Skeletal muscle cell (primary cell): Measurements from ENCODE around the gene MMP17.
A peak's percentile ranks its signal among the peaks of the same experiment; 100 is the strongest.

ENCODE experiments used
- DNase-seq: peaks from one replicate; pipeline ENCODE4 v3.0.0-alpha.2; 2010; ENCODE audit warnings: low read depth
- H3K4me3 ChIP-seq: 2 replicates; pipeline ENCODE4 v1.5.1; 2011; ENCODE audit warnings: low read depth, mild to moderate bottlenecking, control low read depth, low read length, moderate library complexity

Gene MMP17

DNA sequence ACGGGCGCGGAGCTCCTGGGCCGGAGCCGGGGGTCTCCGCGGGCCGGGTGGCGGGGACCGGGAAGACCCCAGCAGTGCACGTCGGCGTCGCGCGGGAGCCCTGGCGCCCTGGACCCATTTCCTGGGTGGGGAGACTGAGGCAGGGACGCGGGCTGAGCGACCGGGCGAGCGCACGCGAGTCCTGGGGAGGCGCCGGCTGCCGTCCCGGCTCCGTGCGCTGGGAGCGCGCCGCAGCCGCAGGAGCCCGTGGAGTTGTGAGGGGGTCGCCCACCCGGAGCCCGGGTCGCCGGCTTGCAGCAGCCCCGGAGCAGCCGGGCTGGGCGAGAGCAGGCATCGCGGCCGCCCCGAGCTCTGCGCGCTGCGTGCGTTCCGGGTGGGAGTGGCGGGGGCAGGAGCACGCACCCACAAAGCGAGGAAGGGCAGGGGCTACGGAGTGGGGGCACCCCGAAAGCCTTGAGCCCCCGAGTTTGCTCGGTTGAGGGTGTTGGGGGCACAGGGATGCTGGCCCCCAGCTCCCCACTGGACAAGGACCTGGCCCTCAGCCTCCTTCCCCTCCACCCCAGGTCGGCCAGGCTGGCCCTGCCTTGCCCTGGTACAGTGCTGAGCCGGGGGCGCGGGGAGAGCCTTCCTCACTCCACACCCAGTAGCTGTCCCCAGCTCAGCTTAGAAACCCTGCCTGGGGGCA lies 620 bp downstream of the MMP17 start:
- DNase-seq, result no peak
- peak overlapping the region; percentile 59 for H3K4me3 ChIP-seq

DNA sequence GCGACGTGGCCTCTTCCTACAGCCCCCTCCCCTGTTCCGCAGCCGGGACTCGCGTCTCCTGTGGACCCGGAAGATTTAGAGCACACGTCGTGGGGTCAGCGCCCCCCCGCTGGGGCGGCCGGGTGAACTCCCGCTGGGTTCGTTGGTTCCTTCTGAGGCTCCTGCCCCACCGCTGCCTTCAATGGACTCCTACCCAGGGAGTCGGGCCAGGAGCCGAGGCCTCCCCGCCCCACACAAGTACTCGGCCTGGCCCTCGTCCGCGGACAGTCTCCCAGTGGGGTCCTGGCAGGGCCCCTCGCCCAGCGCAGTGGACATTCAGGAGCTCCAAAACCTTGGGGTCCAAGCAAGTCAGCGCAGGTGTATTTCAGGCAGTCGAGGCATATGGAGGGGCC lies 1.2 kb downstream of the MMP17 start:
- peak overlapping the region; percentile 59 for H3K4me3 ChIP-seq
- DNase-seq, result no peak

DNA sequence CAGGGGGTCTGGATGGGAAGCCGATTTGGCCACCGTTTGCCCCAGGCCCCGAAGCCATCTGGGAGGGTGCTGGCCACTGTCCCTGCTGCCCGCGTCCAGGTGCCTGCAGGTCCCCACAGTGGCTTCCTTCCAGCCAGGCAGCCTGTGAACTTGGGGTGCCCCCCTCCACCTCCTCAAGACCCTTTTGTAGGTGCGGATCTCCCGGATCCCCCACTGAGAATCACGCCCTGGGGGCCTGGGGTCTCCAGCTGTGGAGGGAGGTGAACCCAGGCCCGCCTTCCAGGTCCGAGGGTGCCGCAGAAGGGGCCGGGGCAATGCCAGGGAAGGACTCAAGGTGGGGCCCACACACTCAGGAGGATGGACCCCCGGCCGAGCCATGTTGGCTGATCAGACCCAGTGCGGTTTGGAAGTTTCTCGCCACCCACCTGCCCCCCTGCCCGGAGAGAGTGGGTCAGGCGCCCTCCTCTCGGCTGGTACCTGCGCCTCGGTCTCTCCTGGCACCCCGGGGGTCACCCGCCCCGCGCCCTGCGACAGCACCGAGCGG lies 1.7 kb downstream of the MMP17 start:
- peak overlapping the region; percentile 59 for H3K4me3 ChIP-seq
- no peak for DNase-seq

DNA sequence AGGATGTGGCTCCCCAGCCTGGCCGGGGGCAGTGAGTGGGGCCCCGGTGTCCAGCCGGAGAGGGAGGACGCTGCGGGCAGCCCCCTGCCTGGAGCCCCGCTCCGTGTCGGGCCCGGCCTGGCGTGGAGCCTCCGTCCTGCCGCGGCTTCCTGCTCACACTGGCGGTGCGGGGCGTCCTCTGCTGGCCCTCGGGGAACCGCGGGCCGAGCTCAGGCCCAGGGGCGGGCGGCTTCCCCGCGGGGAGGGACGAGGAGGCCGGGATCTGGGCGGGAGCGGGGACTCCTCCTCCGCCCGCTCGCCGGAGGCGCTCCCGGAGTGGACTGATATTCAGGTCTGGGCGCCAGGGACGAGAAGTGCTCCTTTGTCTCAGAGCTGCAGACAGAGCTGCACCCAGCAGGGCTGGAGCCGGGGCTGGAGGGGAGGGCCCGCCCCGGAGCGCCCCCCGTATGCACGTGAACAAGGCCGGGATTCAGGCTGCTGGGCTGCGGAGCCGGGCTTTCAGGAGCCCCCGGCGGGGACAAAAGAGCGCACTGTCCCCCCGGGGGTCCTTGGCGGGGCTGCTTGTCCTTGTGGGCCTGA lies 2.2 kb downstream of the MMP17 start:
- peak overlapping the region; percentile 59 for H3K4me3 ChIP-seq
- DNase-seq, result peak; percentile 57

DNA sequence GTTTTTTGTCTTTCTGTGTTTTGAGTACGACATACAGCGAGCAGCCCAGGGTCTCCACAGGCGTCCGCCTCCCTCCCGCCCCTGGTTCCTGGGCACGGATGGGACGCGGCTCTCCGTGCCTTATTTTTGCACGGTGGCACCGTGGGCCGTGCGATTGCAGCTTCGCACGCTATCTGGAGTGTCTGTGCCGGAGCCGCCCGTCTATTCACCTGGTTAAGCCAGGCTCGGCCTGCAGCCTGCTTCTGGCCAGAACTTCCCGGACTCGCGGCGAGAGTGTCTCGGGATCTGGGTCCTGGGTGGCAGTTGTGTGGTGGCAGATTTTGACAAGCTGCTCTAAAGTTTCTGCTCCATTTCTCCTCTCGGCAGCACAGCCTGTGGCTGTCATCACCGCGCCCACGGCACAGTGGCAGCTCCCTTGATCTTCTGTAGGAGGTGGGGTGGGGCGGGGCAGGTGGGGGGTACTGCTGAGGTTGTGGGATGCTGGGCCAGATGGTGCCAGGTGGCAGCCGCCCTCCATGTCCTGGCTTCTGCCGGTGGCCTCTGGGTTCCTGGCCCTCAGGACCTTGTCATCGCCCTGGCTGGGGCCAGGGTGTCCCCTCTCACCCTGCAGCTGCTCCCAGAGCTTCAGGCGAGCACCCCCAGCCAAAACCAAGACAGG lies 2.9 kb downstream of the MMP17 start:
- H3K4me3 ChIP-seq, result peak overlapping the region; percentile 59
- DNase-seq, result no peak

DNA sequence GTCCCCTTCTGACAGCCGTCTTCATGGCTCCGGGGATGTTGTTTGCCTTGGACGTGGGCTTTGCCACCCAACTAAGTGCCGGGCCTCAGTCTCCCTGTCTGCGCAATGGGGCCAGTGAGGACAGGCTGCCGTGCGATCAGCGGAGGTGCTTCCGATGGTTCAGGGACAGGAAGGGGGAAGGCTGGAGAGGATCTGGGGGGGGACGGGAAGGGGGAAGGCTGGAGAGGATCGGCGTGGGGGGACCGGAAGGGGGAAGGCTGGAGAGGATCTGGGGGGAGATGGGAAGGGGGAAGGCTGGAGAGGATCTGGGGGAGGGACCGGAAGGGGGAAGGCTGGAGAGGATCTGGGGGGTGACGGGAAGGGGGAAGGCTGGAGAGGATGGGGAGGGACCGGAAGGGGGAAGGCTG lies 3.4 kb downstream of the MMP17 start:
- peak; percentile 60 for DNase-seq
- peak overlapping the region; percentile 59 for H3K4me3 ChIP-seq

DNA sequence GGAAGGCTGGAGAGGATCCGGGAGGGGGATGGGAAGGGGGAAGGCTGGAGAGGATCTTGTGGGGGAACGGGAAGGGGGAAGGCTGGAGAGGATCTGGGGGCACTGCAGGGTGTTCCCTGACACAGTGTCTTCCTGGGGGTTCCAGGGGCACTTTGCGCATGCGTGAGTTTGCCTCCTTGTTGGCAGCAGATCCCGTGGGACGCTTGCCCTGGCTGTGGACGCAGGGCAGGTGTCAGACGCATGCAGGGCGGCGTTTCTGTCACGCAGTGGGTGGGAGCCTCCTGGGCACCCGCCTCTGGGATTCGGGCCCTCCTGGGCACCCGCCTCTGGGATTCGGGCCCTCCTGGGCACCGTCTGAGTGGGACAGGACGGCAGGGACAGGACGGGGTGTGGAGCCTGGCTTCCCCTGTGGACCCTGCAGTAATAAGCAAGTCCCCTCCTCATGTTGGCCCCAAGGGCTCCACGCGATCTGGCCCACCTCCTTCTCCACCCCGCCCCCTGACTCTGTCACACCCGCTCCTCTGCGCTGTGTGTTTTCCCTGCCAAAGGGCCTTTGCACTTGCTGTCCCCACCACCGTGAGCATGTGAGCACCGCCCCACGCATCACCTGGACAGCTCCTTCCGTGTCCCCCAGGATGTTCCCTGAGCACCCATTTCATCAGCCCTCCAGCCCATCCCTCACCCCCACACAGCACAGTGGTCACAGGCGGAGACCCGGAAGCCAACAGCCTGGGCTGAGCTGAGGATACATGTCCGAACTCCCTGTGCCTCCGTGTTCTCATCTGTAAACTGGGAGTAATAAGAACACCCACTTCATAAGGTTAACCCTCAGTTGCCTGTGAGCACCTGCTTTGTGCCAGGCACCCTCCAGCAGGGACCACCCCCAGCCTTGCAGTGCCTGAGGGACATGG lies 4.4 kb downstream of the MMP17 start:
- no peak for DNase-seq
- H3K4me3 ChIP-seq, result peak overlapping the region; percentile 59

DNA sequence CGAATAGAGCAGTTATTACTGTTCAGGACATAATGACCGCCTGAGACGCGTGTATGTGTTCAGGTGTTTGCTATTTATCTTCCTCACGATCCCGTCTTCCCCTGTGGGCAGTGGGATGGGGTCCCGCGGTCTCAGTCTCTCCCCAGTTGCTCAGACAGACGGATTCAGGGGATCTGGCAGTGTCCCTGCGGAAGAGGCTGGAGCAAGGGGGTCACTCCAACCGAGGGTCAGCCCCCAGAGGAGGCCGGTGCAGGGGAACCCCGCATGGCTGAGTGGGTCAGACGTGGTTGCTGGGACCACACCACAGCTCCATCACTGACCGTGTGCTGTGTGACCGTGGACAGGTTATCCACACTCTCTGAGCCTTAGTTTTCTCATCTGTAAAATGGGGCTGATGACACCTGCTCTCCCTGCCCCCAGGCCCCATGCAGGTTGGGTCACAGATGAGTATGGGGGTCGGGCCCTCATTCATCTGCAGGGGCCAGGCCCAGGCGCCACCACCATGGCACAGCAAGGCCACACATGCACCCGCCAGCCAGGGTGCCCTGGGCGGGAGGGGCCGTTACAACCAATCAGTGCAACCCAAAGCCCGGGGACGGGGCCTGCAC lies 5.2 kb downstream of the MMP17 start:
- H3K4me3 ChIP-seq, result no peak overlapping the region
- DNase-seq, result no peak

DNA sequence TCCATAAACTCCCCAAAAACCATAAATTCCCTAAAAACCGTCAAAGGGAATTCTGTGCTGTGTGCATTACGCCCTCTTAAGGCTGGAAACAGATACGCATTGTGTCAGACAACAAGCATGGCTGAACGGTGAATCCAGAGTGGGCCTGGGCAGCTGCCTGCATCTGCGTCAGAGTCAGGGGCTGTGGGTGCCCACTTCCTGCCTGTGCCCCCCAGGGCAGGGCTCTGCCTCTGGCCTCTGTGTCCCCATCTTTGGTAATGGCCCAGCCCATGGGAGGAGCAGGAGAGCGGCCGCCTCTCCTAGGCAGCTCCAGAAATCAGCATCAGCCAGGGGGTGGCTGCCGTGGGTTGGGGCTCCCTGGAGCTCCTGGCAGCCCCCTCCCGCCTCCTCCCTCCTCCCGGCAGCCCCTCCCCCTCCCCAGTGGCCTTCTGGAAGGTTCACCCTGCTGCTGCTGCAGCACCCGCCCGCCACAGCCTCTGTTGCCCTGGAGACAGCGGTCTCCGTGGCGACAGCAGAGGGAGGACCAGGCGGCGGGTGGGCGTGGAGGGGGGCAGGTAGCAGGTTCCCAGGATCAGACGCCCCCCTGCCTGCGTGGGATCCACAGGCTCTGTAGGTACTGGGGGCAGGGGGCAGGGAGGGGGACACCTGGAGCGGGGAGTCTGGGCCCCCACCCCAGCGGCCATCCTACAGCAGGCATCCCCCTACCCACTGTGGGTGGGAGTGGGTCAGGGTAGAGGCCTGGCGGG lies 5.9 kb downstream of the MMP17 start:
- no peak overlapping the region for H3K4me3 ChIP-seq
- no peak for DNase-seq

DNA sequence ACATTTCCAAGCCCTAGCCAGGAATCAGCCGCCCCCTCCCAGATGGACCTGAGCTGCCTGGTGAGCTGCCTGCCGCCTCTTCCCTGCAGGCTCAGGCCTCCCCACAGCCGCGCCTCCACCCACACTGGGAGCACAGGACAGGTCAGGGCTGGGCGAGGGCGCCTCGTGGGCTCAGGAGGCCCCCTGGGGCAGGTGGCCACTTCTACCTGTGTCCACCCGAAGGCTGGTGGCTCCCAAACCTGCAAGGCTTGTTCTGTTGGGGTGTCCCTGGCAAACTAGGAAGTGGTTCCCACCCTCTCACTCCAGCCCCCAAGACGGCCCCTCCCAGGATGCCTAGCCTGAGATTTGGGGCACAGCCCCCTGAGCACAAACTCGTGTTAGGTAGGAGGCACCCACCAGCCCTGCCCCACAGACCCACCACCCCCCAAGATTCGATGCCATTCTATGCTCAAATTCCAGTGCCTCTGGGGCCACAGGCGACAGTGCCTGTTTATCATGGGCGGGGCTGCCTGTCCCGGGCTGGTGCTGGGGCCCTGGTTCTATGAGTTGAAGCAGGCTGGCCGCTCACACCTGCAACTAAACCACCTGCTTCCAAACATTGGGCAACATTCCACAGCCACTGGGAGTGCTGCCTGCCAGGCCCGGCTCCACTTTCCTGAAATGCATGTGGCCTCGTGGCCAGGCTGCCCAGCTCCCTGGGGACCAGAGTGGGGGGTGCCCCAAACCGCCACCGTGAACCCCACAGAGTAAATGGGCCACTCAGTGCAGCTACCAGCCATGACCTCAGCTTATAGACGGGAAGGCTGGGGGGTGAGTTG lies 6.8 kb downstream of the MMP17 start:
- H3K4me3 ChIP-seq, result no peak overlapping the region
- DNase-seq, result no peak

DNA sequence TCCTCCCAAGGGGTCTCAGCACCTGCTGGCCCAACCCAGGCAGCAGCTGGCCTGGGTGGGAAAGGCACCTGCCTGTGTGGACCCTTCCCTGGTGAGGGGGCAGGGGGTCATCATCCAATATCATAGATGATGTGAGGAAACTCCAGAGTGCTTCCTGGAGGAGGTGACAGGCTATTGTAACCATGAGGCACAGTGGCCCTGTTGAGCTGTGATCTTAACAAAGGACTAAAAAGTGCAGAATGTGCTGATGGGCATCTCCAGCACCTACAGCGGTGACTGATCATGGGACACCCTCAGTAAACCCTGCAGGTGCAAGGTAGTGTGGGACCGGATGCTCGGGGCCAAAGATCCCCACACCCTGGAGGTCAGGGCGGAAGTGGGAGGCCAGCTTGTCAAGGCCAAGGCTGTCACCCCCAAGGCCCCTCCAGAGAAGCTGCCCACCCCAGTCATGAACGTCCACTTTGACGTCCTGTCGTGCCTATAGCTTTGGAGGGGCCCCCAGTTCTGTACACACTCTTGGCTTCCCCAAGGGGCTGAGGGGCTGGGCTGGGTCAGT lies 7.5 kb downstream of the MMP17 start:
- no peak overlapping the region for H3K4me3 ChIP-seq
- DNase-seq, result no peak

DNA sequence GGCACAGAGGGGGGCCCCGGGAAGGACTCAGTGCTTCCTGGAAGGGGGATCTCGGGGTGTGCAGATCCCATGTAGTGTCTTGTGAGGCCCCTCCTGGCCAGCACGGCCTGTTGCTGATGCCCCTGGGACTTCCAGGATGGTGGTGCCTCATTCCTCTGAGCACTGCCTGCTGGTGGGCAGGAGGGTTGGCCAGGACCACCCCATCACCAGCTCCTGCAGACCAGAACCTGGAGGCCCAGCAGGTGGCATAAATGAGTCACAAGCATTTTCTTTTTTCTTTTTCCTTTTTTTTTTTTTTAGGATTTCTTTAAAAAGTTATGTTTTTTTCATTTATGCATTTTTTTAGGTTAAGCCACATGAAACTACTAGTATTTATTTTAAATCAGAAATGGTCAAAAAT lies 8.0 kb downstream of the MMP17 start:
- no peak overlapping the region for H3K4me3 ChIP-seq
- DNase-seq, result no peak

DNA sequence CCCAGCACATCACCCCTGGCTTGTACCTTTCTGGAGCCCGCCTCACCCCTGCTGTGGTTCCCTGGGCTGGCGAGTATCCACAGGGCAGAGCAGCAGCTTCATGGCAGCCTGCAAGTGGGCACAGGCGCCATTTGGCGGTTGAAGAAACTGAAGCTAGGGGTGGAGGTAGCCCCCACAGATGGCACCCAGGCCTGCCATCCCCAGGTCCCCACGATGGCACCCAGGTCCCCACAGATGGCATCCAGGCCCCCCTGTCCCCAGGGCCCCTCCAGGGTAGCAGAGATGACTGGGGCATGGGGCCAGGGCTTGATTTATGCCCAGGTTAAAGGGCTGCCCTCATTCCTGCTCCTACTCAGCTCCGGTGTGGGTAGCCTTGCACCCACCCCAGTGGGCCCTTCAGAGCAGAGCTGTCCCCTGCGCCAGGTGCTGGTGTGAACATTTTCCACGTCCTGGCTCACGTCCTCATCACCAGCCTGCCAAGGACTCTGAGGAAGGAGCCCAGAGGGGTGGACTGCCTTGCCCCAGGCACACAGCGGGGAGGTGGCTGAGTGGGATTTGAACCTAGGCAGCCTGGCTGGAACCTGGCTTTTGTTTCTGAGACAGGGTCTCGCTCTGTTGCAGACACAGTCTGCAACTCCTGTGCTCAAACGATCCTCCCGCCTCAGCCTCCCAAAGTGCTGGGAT lies 8.7 kb downstream of the MMP17 start:
- DNase-seq, result no peak
- no peak overlapping the region for H3K4me3 ChIP-seq

DNA sequence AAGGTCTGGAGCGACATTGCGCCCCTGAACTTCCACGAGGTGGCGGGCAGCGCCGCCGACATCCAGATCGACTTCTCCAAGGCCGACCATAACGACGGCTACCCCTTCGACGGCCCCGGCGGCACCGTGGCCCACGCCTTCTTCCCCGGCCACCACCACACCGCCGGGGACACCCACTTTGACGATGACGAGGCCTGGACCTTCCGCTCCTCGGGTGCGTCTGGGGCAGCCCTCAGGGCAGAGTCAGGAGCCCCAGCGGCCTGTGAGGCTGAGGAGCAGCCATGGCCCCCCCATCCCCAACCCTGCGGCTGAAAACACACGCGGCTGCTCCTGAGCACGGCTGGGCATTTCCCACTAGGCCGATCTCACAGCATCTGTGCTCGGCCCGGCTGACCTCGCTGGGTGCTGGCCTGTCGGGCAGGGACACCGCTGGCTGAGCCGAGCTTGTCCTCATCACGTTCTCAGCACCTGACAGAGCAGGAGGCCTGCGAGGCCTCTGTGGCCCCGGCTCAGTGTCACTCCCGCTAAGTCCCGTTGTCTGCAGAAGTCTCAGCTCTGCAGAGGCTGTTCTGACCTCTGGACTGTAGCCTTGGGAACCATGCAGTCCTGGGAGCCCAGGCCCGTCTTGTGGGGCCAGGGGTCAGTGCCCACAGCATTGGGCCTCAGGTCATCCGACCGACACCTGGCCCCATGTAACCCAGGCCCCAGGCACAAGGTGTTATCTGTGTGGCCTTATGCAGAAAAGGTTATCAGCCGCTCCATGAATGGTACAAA lies 12.6 kb downstream of the MMP17 start:
- H3K4me3 ChIP-seq, result no peak overlapping the region
- no peak for DNase-seq

DNA sequence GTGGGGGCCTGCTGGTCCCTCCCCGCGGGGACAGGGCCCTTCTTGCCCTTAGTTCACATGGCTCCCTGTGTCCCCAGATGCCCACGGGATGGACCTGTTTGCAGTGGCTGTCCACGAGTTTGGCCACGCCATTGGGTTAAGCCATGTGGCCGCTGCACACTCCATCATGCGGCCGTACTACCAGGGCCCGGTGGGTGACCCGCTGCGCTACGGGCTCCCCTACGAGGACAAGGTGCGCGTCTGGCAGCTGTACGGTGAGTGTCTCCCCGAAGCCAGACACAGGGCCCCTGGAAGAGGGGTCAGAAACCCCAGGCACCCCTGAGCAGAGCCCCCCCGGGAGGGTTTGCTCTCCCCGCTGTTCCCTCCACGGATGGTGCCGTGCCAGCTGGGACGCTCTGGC lies 13.4 kb downstream of the MMP17 start:
- H3K4me3 ChIP-seq, result no peak overlapping the region

DNA sequence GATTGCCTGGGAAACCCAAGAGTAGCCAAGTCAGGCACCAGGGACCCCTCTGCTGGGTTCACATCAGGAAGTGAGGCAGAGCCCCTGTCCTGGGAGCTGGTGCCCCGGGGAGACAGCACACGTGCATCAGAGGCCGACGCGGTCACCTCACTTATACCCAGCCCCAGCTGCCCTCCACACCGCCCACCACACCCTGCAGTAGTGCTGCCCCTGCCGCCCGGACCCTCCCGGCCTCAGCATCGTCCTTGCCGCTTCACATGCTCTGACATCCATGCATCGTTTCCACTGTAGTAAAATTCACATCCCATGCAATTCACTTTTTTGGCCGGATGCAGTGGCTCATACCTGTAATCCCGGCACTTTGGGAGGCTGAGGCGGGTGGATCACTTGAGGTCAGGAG lies 14.0 kb downstream of the MMP17 start:
- no peak overlapping the region for H3K4me3 ChIP-seq
- DNase-seq, result no peak

More for the DNA sequence above, 13.4 kb downstream of the MMP17 start:
- no peak for DNase-seq
